Brain microvascular endothelial cell (primary cell): Measurements from ENCODE around the gene C11orf97.

Experiments used
- DNase-seq: peaks from one replicate; pipeline ENCODE4 v3.0.0-alpha.2; 2020
- H3K27ac ChIP-seq: fragments of 250-450 bp; sonication (Bioruptor Pico); 2 replicates; pipeline ENCODE4 v1.5.1; 2020; ENCODE audit warnings: mild to moderate bottlenecking, moderate library complexity
- H3K27me3 ChIP-seq: fragments of 250-450 bp; sonication (Bioruptor Pico); replicated peaks from 2 replicates; pipeline ENCODE4 v1.5.1; 2020; ENCODE audit warnings: mild to moderate bottlenecking
- H3K36me3 ChIP-seq: fragments of 250-450 bp; sonication (Bioruptor Pico); replicated peaks from 2 replicates; pipeline ENCODE4 v1.5.1; 2020; ENCODE audit warnings: mild to moderate bottlenecking
- H3K4me3 ChIP-seq: 2 replicates; pipeline ENCODE4 v1.5.1; 2011; ENCODE audit warnings: low read depth, mild to moderate bottlenecking, control low read depth, low read length, moderate library complexity
- CTCF ChIP-seq: IDR thresholded peaks from 2 replicates; pipeline ENCODE4 v1.5.1; 2011; ENCODE audit warnings: low read depth, mild to moderate bottlenecking, moderate library complexity, low read length, control low read depth, inconsistent platforms; ENCODE audit errors: missing control alignments
- in situ Hi-C: cut with HindIII; loops from 2 replicates; pipeline ENCODE4 v1.10.0; 2017; ENCODE audit warnings: low sequenced_read_pairs, low pct_ligation_motif_present

The C11orf97 gene

GRCh38 chr11:94486068-94486467, 26.2 kb upstream of the C11orf97 start:
- no peak for DNase-seq
- no peak overlapping the region for H3K4me3 ChIP-seq
- TF ChIP-seq CTCF = no peak
- H3K36me3 ChIP-seq = peaks cover 7% of the 10 kb centered on the region
- in situ Hi-C loops = no loop called here
- H3K27ac ChIP-seq = no peak overlapping the region
- H3K27me3 ChIP-seq = no peaks in the 10 kb centered on the region

- no peaks in the 10 kb centered on the region for H3K27me3 ChIP-seq
- no peak for TF ChIP-seq CTCF
- H3K36me3 ChIP-seq = peaks cover 8% of the 10 kb centered on the region
- H3K27ac ChIP-seq = peak within 1 kb of the TSS; percentile 75
- peak within 1 kb of the TSS; percentile 84 for H3K4me3 ChIP-seq
- in situ Hi-C loops = no loop called here
- peak; percentile 99 for DNase-seq
Measured at GRCh38 chr11:94493281-94494125, 18.8 kb upstream of the C11orf97 start, which contains the start of the genes ANKRD49 and MRE11. ANKRD49 (plus strand) TSS chr11:94493984; CDS start chr11:94496694, 2,710 bp downstream. MRE11 (minus strand) TSS chr11:94493844; CDS start chr11:94492801, 1,043 bp downstream.

- Histone ChIP-seq H3K36me3 (peaks cover 12% of the 10 kb centered on the region), H3K27me3 (no peaks in the 10 kb centered on the region), H3K27ac (peak overlapping the region; percentile 75), H3K4me3 (peak overlapping the region; percentile 84)
- in situ Hi-C loops = no loop called here
- no peak for DNase-seq
- TF ChIP-seq CTCF = no peak
Measured at GRCh38 chr11:94494126-94494680, 18.1 kb upstream of the C11orf97 start.

- no peak for DNase-seq
- in situ Hi-C loops = no loop called here
- H3K4me3 ChIP-seq = no peak overlapping the region
- no peak for TF ChIP-seq CTCF
- no peak overlapping the region for H3K27ac ChIP-seq
- peaks cover 17% of the 10 kb centered on the region for H3K36me3 ChIP-seq
- no peaks in the 10 kb centered on the region for H3K27me3 ChIP-seq
Measured at GRCh38 chr11:94500181-94500580, 12.1 kb upstream of the C11orf97 start.

- TF ChIP-seq CTCF = no peak
- H3K27me3 ChIP-seq = no peaks in the 10 kb centered on the region
- in situ Hi-C loops = no loop called here
- no peak for DNase-seq
- peaks cover 17% of the 10 kb centered on the region for H3K36me3 ChIP-seq
- no peak overlapping the region for H3K4me3 ChIP-seq
- H3K27ac ChIP-seq = no peak overlapping the region
Measured at GRCh38 chr11:94501522-94501921, 10.7 kb upstream of the C11orf97 start.
